Heart left ventricle (tissue), 16 donors: Measurements from ENCODE around the gene APRT. TPM values are rescaled to one million over a fixed set of nuclear protein-coding genes. Genes with fewer than 3 reads are reported as not detected.

Experiments
- ATAC-seq, 4 donors: fragments of 200-7000 bp; cut with Tn5 transposase; one replicate each; pipeline ENCODE4 v1.9.1; 2020 to 2022; ENCODE audit warnings: moderate library complexity in 4 of 4, mild to moderate bottlenecking in 3 of 4, moderate number of reproducible peaks in 1 of 4
- DNase-seq, 5 donors: peaks; one replicate each; pipeline ENCODE4 v3.0.0-alpha.2; 2020
- H3K27ac ChIP-seq, 12 donors: fragments of 200-600 bp; sonication (generic) in 4 of 12; one replicate each; pipeline versions ENCODE4 v1.5.0 to v1.8.0; 2016 to 2022; ENCODE audit warnings: mild to moderate bottlenecking in 2 of 12
- H3K27me3 ChIP-seq, 9 donors: fragments of 200-600 bp; sonication (generic) in 2 of 9; one replicate each; pipeline versions ENCODE4 v1.5.1 to v1.8.0; 2016 to 2022; ENCODE audit warnings: mild to moderate bottlenecking in 3 of 9
- H3K36me3 ChIP-seq, 9 donors: fragments of 200-600 bp; sonication (generic) in 2 of 9; one replicate each; pipeline versions ENCODE4 v1.5.0 to v1.8.0; 2018 to 2022; ENCODE audit warnings: mild to moderate bottlenecking in 2 of 9
- H3K4me1 ChIP-seq, 12 donors: fragments of 200-600 bp; sonication (generic) in 4 of 12; one replicate each; pipeline versions ENCODE4 v1.5.0 to v1.8.0; 2016 to 2022; ENCODE audit warnings: mild to moderate bottlenecking in 3 of 12
- H3K4me3 ChIP-seq, 12 donors: fragments of 200-600 bp; sonication (generic) in 4 of 12; one replicate each; pipeline versions ENCODE4 v1.5.0 to v1.8.0; 2017 to 2022; ENCODE audit warnings: mild to moderate bottlenecking in 9 of 12, moderate library complexity in 4 of 12
- H3K9me3 ChIP-seq, 12 donors: fragments of 200-600 bp; sonication (generic) in 4 of 12; one replicate each; pipeline versions ENCODE4 v1.5.0 to v1.8.0; 2016 to 2022; ENCODE audit warnings: mild to moderate bottlenecking in 1 of 12
- POLR2A ChIP-seq, 2 donors: fragments of 450-650 bp; IDR thresholded peaks; one replicate each; pipeline ENCODE4 v1.6.1; 2017; ENCODE audit warnings: antibody characterized with exemption in 2 of 2, mild to moderate bottlenecking in 2 of 2, moderate library complexity in 2 of 2
- WGBS, 4 donors: extraction: QIAGEN DNeasy Blood & Tissue Kit in 2 of 4; methylation state at CpG; one replicate each; pipeline versions ENCODE4 v1.1.5 to v1.1.7; 2013 to 2018; 5-methylcytosine and 5-hydroxymethylcytosine counted together
- intact Hi-C, 10 donors: fragments of 100-400 bp; cut with DNase I; formaldehyde crosslinking; loops; one replicate each; pipeline versions ENCODE4 v1.11.1 to v1.14.2; 2022
- polyA plus RNA-seq, 2 donors: library from polyadenylated mRNA; stranded (reverse); fragments of 200-250 nt; gene quantifications; one replicate each; pipeline ENCODE4 v1.2.3, GENCODE V29; 2013
- total RNA-seq, 9 donors: library from RNA; depleted of rRNA in 2 of 9; stranded (reverse); fragments of >200 nt in 2 of 9; fragmentation: NEBNext Ultra II Directional in 3 of 9; extraction: Animal tissue kit (Norgen Biotek cat#: 25700) in 3 of 9; gene quantifications; one replicate each; pipeline versions ENCODE4 v1.1.0 to v1.2.4, GENCODE V29; 2016 to 2023
- TF ChIP-seq, protein P1 (sequence below), 12 donors: fragments of 200-600 bp; sonication (generic) in 4 of 12; IDR thresholded peaks; one replicate each; pipeline versions ENCODE4 v1.5.0 to v1.8.0; 2018 to 2022; ENCODE audit warnings: antibody characterized with exemption in 12 of 12, mild to moderate bottlenecking in 5 of 12
- donor health status: ischemic (EF 13 %, LVEDD 7.1; RV severe dilation, severe dysfunction).
- donor health status: healthy with polysubstance abuse.
- donor health status: DM: no; HTN: yes; CAD: no.
- donor health status: DM: no; HTN: no; CAD: no.
- donor health status: ischemic (EF 25% LVEDD 6.9; RV normal size, moderate dysfunction).
- donor health status: ischemic (EF 25% LVEDD 5.7; RV mildly dilated, moderate dysfunction).
- donor health status: healthy.
- donor health status: DM: yes; HTN: yes; CAD: no.
- donor health status: ischemic (EF 35%, LVEDD 5.7; RV mildly dilated, moderate dysfunction).
- donor health status: nonischemic (EF 11% LVEDD 7.7; RV severe dilation, severe dysfunction).
- donor health status: DM: yes; HTN: yes; CAD: no.
- donor health status: PGD.
- donor health status: ischemic (EF 29% LVEDD 5.4; RV normal size, mild dysfunction).
- donor health status: nonischemic (EF 23%, LVEDD 6.1; RV moderate dilation, normal function).

Gene APRT
- total and polyA plus RNA-seq, 11 donors, result 26.6 to 129 (median 45.9) TPM

GRCh38 chr16:88767546-88768070, 44.1 kb downstream of the APRT start:
- DNase-seq (no peak), ATAC-seq (no peak)
- Histone ChIP-seq H3K36me3 (no peaks in the 10 kb centered on the region), H3K4me3 (no peak overlapping the region), H3K9me3 (no peaks in the 10 kb centered on the region), H3K27me3 (no peaks in the 10 kb centered on the region), H3K27ac (peak overlapping the region in 3 of 12 donors; percentile 29 to 89 (median 32)), H3K4me1 (peaks cover 3 to 58% (median 47%) of the 10 kb centered on the region in 12 donors)
- no peak for TF ChIP-seq POLR2A (IDR thresholded peaks at IDR 0.05)
- TF ChIP-seq, protein P1, sequence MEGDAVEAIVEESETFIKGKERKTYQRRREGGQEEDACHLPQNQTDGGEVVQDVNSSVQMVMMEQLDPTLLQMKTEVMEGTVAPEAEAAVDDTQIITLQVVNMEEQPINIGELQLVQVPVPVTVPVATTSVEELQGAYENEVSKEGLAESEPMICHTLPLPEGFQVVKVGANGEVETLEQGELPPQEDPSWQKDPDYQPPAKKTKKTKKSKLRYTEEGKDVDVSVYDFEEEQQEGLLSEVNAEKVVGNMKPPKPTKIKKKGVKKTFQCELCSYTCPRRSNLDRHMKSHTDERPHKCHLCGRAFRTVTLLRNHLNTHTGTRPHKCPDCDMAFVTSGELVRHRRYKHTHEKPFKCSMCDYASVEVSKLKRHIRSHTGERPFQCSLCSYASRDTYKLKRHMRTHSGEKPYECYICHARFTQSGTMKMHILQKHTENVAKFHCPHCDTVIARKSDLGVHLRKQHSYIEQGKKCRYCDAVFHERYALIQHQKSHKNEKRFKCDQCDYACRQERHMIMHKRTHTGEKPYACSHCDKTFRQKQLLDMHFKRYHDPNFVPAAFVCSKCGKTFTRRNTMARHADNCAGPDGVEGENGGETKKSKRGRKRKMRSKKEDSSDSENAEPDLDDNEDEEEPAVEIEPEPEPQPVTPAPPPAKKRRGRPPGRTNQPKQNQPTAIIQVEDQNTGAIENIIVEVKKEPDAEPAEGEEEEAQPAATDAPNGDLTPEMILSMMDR (IDR thresholded peaks at IDR 0.05), result no peak
- intact Hi-C loops, result no loop called here
- WGBS, 4 donors, result 53 to 76% (median 71%) methylated on average over 4 to 12 of the region's 12 CpGs

DNA sequence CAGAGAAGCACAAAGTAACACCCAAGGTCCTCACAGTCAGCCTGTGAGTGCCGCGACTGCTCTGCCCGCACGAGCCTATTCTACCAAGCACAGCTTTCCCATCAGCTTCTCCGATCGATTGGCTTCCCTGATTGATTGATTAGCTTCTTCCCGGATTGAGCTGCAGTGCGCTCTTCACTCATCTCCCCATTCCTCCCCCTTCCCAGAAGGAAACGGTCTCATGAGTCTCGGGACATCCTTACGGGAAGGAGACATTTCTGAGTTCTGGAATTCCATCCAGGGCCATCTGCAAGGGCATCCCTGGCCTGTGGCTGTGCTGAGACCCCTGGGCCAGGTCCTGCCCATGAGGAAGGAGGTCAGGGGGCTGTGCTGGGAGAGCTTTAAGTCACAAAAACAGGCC, 44.8 kb downstream of the APRT start:
- peaks cover 3 to 58% (median 44%) of the 10 kb centered on the region in 12 donors for H3K4me1 ChIP-seq
- WGBS, 4 donors, result 73 to 79% (median 77%) methylated on average over 11 of the region's 11 CpGs

DNA sequence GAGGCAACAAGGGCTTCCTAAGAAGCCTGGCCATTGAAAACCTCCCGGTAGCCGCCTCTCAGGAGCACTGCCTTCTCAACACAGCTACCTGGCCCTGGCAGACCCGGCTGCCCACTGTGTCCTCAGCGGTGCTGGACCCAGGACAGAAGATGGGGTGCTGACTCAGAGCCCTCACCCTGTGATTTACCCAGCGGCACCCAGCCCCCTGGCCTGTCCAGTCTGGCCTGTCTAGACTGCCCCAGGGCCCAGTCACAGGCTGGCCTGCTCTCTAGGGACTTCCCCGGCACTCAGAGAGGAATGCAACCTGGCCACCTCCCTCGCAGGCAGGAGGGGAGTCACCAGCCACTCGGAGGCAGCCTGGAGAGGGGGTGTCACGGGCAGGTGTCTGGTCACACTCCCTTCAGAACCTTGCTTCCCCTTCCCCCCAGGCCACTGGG, 46.8 kb downstream of the APRT start:
- ATAC-seq, result no peak
- intact Hi-C loops, result no loop called here
- 76 to 84% (median 82%) methylated on average over 8 to 9 of the region's 9 CpGs for WGBS, 4 donors
- no peak overlapping the region for H3K4me3 ChIP-seq
- DNase-seq, result no peak
- H3K9me3 ChIP-seq, result no peaks in the 10 kb centered on the region
- TF ChIP-seq, protein P1 (IDR thresholded peaks at IDR 0.05), result no peak
- TF ChIP-seq POLR2A (IDR thresholded peaks at IDR 0.05), result no peak
- H3K36me3 ChIP-seq, result no peaks in the 10 kb centered on the region
- no peaks in the 10 kb centered on the region for H3K27me3 ChIP-seq
- H3K27ac ChIP-seq, result peak overlapping the region in 1 of 12 donors; percentile 33
- H3K4me1 ChIP-seq, result peaks cover 0 to 50% (median 28%) of the 10 kb centered on the region in 12 donors

More for the DNA sequence above, 44.8 kb downstream of the APRT start:
- Histone ChIP-seq H3K36me3 (no peaks in the 10 kb centered on the region), H3K27ac (peak overlapping the region in 1 of 12 donors; percentile 89), H3K4me3 (no peak overlapping the region), H3K9me3 (no peaks in the 10 kb centered on the region), H3K27me3 (no peaks in the 10 kb centered on the region)
- TF ChIP-seq POLR2A (IDR thresholded peaks at IDR 0.05), result no peak
- TF ChIP-seq, protein P1 (IDR thresholded peaks at IDR 0.05), result no peak
- intact Hi-C loops, result no loop called here
- ATAC-seq (no peak), DNase-seq (no peak)

- ATAC-seq (no peak), DNase-seq (no peak)
- Histone ChIP-seq H3K36me3 (no peaks in the 10 kb centered on the region), H3K4me3 (no peak overlapping the region), H3K27me3 (no peaks in the 10 kb centered on the region), H3K9me3 (peaks cover 0 to 5% (median 0%) of the 10 kb centered on the region in 12 donors), H3K27ac (peak overlapping the region in 1 of 12 donors; percentile 92), H3K4me1 (peaks cover 3 to 48% (median 28%) of the 10 kb centered on the region in 12 donors)
- intact Hi-C loops, result no loop called here
- no peak for TF ChIP-seq POLR2A (IDR thresholded peaks at IDR 0.05)
- TF ChIP-seq, protein P1 (IDR thresholded peaks at IDR 0.05), result no peak
- 92 to 97% (median 96%) methylated on average over 16 to 19 of the region's 19 CpGs for WGBS, 4 donors
These were observed 47.6 kb downstream of the APRT start for GRCh38 chr16:88764080-88764479.
